Peyer's patch (tissue), 4 donors: Measurements from ENCODE around the gene PNO1. TPM values are rescaled to one million over a fixed set of nuclear protein-coding genes. Genes with fewer than 3 reads are reported as not detected.

ENCODE experiments used
- DNase-seq, 3 donors: peaks; one replicate each; pipeline ENCODE4 v3.0.0-alpha.2; 2017 to 2019
- H3K27ac ChIP-seq, 4 donors: fragments of 200-600 bp; sonication (generic); one replicate each; pipeline ENCODE4 v1.5.1; 2016 to 2019
- H3K27me3 ChIP-seq, 2 donors: fragments of 200-600 bp; sonication (generic); one replicate each; pipeline ENCODE4 v1.5.1; 2019
- H3K36me3 ChIP-seq, 3 donors: fragments of 200-600 bp; sonication (generic); one replicate each; pipeline ENCODE4 v1.5.1; 2016 to 2019
- H3K4me1 ChIP-seq, 4 donors: fragments of 200-600 bp; sonication (generic); one replicate each; pipeline ENCODE4 v1.5.1; 2016 to 2019
- H3K4me3 ChIP-seq, 4 donors: fragments of 200-600 bp; sonication (generic); 1 replicate in 3 of 4; 2 replicates in 1 of 4; pipeline ENCODE4 v1.5.1; 2016 to 2019; ENCODE audit warnings: mild to moderate bottlenecking in 1 of 4
- H3K9me3 ChIP-seq, 4 donors: fragments of 200-600 bp; sonication (generic); one replicate each; pipeline ENCODE4 v1.5.1; 2016 to 2019; ENCODE audit warnings: mild to moderate bottlenecking in 1 of 4
- CTCF ChIP-seq, 6 experiments: fragments of 450-650 bp in 4 of 6; fragments of 200-600 bp in 2 of 6; sonication (generic) in 1 of 6; IDR thresholded peaks; one replicate each; pipeline ENCODE4 v1.5.1; 2017 to 2019; ENCODE audit warnings: antibody characterized with exemption in 6 of 6, mild to moderate bottlenecking in 3 of 6, moderate library complexity in 1 of 6
- POLR2A ChIP-seq, 2 donors: fragments of 450-650 bp; IDR thresholded peaks; one replicate each; pipeline ENCODE4 v1.5.1; 2017; ENCODE audit warnings: antibody characterized with exemption in 2 of 2, mild to moderate bottlenecking in 2 of 2, moderate library complexity in 2 of 2
- total RNA-seq, 4 donors: library from RNA; depleted of rRNA; stranded (reverse); fragments of >200 nt; gene quantifications; one replicate each; pipeline ENCODE4 v1.1.0, GENCODE V29; 2016

The PNO1 gene
- total RNA-seq, 4 donors from 2014 or later: 4.9 to 14.9 (median 5.7) TPM

GRCh38 chr2:68157002-68157401 lies 686 bp upstream of the PNO1 start:
- TF ChIP-seq POLR2A (IDR thresholded peaks at IDR 0.05) (no peak), CTCF (IDR thresholded peaks at IDR 0.05) (no peak)
- Histone ChIP-seq H3K27ac (peak overlapping the region; percentile 84 to 92 (median 86)), H3K4me3 (peak overlapping the region; percentile 67 to 92 (median 86)), H3K36me3 (peaks cover 0 to 11% (median 0%) of the 10 kb centered on the region in 3 donors), H3K27me3 (no peaks in the 10 kb centered on the region), H3K4me1 (peaks cover 0 to 17% (median 0%) of the 10 kb centered on the region in 4 donors), H3K9me3 (no peaks in the 10 kb centered on the region)
- no peak for DNase-seq

GRCh38 chr2:68158134-68158447 lies 403 bp downstream of the PNO1 start:
- peak overlapping the region; percentile 67 to 92 (median 86) for H3K4me3 ChIP-seq
- TF ChIP-seq POLR2A (IDR thresholded peaks at IDR 0.05) (no peak), CTCF (IDR thresholded peaks at IDR 0.05) (no peak)
- peaks cover 0 to 17% (median 0%) of the 10 kb centered on the region in 4 donors for H3K4me1 ChIP-seq
- peaks cover 0 to 22% (median 0%) of the 10 kb centered on the region in 3 donors for H3K36me3 ChIP-seq
- H3K27me3 ChIP-seq: no peaks in the 10 kb centered on the region
- H3K9me3 ChIP-seq: no peaks in the 10 kb centered on the region
- H3K27ac ChIP-seq: peak overlapping the region; percentile 84 to 92 (median 86)
- DNase-seq: no peak

- TF ChIP-seq POLR2A (IDR thresholded peaks at IDR 0.05): no peak
- TF ChIP-seq CTCF (IDR thresholded peaks at IDR 0.05): no peak
- H3K27ac ChIP-seq: no peak overlapping the region
- H3K27me3 ChIP-seq: no peaks in the 10 kb centered on the region
- H3K4me3 ChIP-seq: no peak overlapping the region
- peaks cover 0 to 44% (median 0%) of the 10 kb centered on the region in 3 donors for H3K36me3 ChIP-seq
- DNase-seq: no peak
- no peaks in the 10 kb centered on the region for H3K9me3 ChIP-seq
- peaks cover 0 to 9% (median 0%) of the 10 kb centered on the region in 4 donors for H3K4me1 ChIP-seq
Measured at GRCh38 chr2:68163641-68164040, 6.0 kb downstream of the PNO1 start.

GRCh38 chr2:68167186-68167585 lies 9.5 kb downstream of the PNO1 start:
- Histone ChIP-seq H3K4me3 (no peak overlapping the region), H3K4me1 (no peaks in the 10 kb centered on the region), H3K27ac (no peak overlapping the region), H3K36me3 (peaks cover 0 to 31% (median 0%) of the 10 kb centered on the region in 3 donors), H3K9me3 (no peaks in the 10 kb centered on the region), H3K27me3 (no peaks in the 10 kb centered on the region)
- no peak for DNase-seq
- TF ChIP-seq CTCF (IDR thresholded peaks at IDR 0.05): no peak
- TF ChIP-seq POLR2A (IDR thresholded peaks at IDR 0.05): no peak

- peaks cover 0 to 10% (median 0%) of the 10 kb centered on the region in 3 donors for H3K36me3 ChIP-seq
- H3K4me1 ChIP-seq: no peaks in the 10 kb centered on the region
Measured at GRCh38 chr2:68169308-68169707, 11.6 kb downstream of the PNO1 start.

More at GRCh38 chr2:68169308-68169707, 11.6 kb downstream of the PNO1 start:
- TF ChIP-seq CTCF (IDR thresholded peaks at IDR 0.05) (no peak), POLR2A (IDR thresholded peaks at IDR 0.05) (no peak)
- Histone ChIP-seq H3K4me3 (no peak overlapping the region), H3K27me3 (no peaks in the 10 kb centered on the region), H3K9me3 (no peaks in the 10 kb centered on the region), H3K27ac (no peak overlapping the region)
- no peak for DNase-seq
